ENCODE results near the gene LRRC2. TPM values are rescaled to one million over a fixed set of nuclear protein-coding genes. Genes with fewer than 3 reads are reported as not detected.
A peak's percentile ranks its signal among the peaks of the same experiment; 100 is the strongest.

LRRC2 gene
- total RNA-seq, 1 donor, result 7.9 TPM

- DNase-seq (ENCODE audit: low read depth), result peak; percentile 54
- no peak for TF ChIP-seq CTCF (IDR thresholded peaks at IDR 0.05; ENCODE audit: insufficient read depth, low read length)
- peak overlapping the region; percentile 85 for H3K4me3 ChIP-seq (ENCODE audit: low read depth, low read length)
These were observed 1.7 kb downstream of the LRRC2 start for GRCh38 chr3:46564190-46565021.

- H3K4me3 ChIP-seq (ENCODE audit: low read depth, low read length), result no peak overlapping the region
- TF ChIP-seq CTCF (IDR thresholded peaks at IDR 0.05; ENCODE audit: insufficient read depth, low read length), result no peak
- no peak for DNase-seq (ENCODE audit: low read depth)
These were observed 4.2 kb downstream of the LRRC2 start for GRCh38 chr3:46561951-46562350.

- no peak overlapping the region for H3K4me3 ChIP-seq (ENCODE audit: low read depth, low read length)
- no peak for TF ChIP-seq CTCF (IDR thresholded peaks at IDR 0.05; ENCODE audit: insufficient read depth, low read length)
- no peak for DNase-seq (ENCODE audit: low read depth)
These were observed 4.6 kb downstream of the LRRC2 start for GRCh38 chr3:46561511-46561910.

GRCh38 chr3:46559091-46559704 lies 6.9 kb downstream of the LRRC2 start:
- H3K4me3 ChIP-seq (ENCODE audit: low read depth, low read length), result no peak overlapping the region
- DNase-seq (ENCODE audit: low read depth), result peak; percentile 22
- TF ChIP-seq CTCF (IDR thresholded peaks at IDR 0.05; ENCODE audit: insufficient read depth, low read length), result no peak

GRCh38 chr3:46558184-46559043 lies 7.7 kb downstream of the LRRC2 start:
- peak; percentile 84 for TF ChIP-seq CTCF (IDR thresholded peaks at IDR 0.05; ENCODE audit: insufficient read depth, low read length)
- DNase-seq (ENCODE audit: low read depth), result peak; percentile 95
- peak overlapping the region; percentile 59 for H3K4me3 ChIP-seq (ENCODE audit: low read depth, low read length)

- no peak for DNase-seq (ENCODE audit: low read depth)
- TF ChIP-seq CTCF (IDR thresholded peaks at IDR 0.05; ENCODE audit: insufficient read depth, low read length), result no peak
These were observed 8.3 kb downstream of the LRRC2 start for GRCh38 chr3:46557814-46558183.

More at GRCh38 chr3:46557814-46558183, 8.3 kb downstream of the LRRC2 start:
- no peak overlapping the region for H3K4me3 ChIP-seq (ENCODE audit: low read depth, low read length)

Measured in fibroblast of the aortic adventitia (primary cell).